Suprapubic skin (tissue), 3 donors: ENCODE measurements around the gene INAFM2.

Source experiments
- CTCF ChIP-seq, 2 donors: fragments of 200-600 bp in 1 of 2; fragments of 450-650 bp in 1 of 2; sonication (generic) in 1 of 2; IDR thresholded peaks; one replicate each; pipeline ENCODE4 v1.5.1; 2016 to 2019; ENCODE audit warnings: antibody characterized with exemption in 2 of 2, mild to moderate bottlenecking in 1 of 2, moderate library complexity in 1 of 2
- EP300 ChIP-seq: sonication (generic); formaldehyde crosslinking; IDR thresholded peaks from one replicate; pipeline ENCODE4 v1.6.1; 2017; ENCODE audit warnings: antibody characterized with exemption
- POLR2A ChIP-seq, 2 donors: fragments of 450-650 bp; IDR thresholded peaks; one replicate each; pipeline ENCODE4 v1.6.1; 2017; ENCODE audit warnings: antibody characterized with exemption in 2 of 2, mild to moderate bottlenecking in 2 of 2, moderate library complexity in 2 of 2

- no peak for TF ChIP-seq EP300
- no peak for TF ChIP-seq CTCF (IDR thresholded peaks at IDR 0.05)
- TF ChIP-seq POLR2A (IDR thresholded peaks at IDR 0.05): no peak
Observed at GRCh38 chr15:40320409-40320808, 3.1 kb upstream of the INAFM2 start.
